ENCODE data around the gene HDAC9.

- TF ChIP-seq POLR2A (IDR thresholded peaks at IDR 0.05) (no peak), EP300 (IDR thresholded peaks at IDR 0.05) (no peak), POLR2AphosphoS5 (IDR thresholded peaks at IDR 0.05) (no peak)
- TF ChIP-seq, protein P1, sequence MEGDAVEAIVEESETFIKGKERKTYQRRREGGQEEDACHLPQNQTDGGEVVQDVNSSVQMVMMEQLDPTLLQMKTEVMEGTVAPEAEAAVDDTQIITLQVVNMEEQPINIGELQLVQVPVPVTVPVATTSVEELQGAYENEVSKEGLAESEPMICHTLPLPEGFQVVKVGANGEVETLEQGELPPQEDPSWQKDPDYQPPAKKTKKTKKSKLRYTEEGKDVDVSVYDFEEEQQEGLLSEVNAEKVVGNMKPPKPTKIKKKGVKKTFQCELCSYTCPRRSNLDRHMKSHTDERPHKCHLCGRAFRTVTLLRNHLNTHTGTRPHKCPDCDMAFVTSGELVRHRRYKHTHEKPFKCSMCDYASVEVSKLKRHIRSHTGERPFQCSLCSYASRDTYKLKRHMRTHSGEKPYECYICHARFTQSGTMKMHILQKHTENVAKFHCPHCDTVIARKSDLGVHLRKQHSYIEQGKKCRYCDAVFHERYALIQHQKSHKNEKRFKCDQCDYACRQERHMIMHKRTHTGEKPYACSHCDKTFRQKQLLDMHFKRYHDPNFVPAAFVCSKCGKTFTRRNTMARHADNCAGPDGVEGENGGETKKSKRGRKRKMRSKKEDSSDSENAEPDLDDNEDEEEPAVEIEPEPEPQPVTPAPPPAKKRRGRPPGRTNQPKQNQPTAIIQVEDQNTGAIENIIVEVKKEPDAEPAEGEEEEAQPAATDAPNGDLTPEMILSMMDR (IDR thresholded peaks at IDR 0.05), result no peak
Measured at GRCh38 chr7:18450019-18450418, 45.5 kb upstream of the HDAC9 start.

All from gastroesophageal sphincter (tissue), 3 donors.